Duodenal mucosa (tissue), 2 donors: ENCODE data around the gene MEX3A.

Source experiments
- H3K27ac ChIP-seq: one replicate; pipeline ENCODE4 v1.7.0; 2013; ENCODE audit warnings: low read depth, low read length
- H3K27me3 ChIP-seq, 2 donors: one replicate each; pipeline ENCODE4 v1.7.0; 2013; ENCODE audit warnings: low read length in 2 of 2, control low read depth in 1 of 2; ENCODE audit not compliant: insufficient read depth in 2 of 2, control insufficient read depth in 1 of 2
- H3K36me3 ChIP-seq, 2 donors: one replicate each; pipeline ENCODE4 v1.7.0; 2013; ENCODE audit warnings: low read length in 2 of 2, control low read depth in 1 of 2; ENCODE audit not compliant: insufficient read depth in 2 of 2, control insufficient read depth in 1 of 2
- H3K4me1 ChIP-seq, 2 donors: one replicate each; pipeline ENCODE4 v1.7.0; 2013; ENCODE audit warnings: low read length in 2 of 2, control low read depth in 1 of 2; ENCODE audit not compliant: insufficient read depth in 2 of 2, control insufficient read depth in 1 of 2
- H3K4me3 ChIP-seq, 2 donors: one replicate each; pipeline ENCODE4 v1.7.0; 2013; ENCODE audit warnings: low read length in 2 of 2, low read depth in 1 of 2
- H3K9ac ChIP-seq, 2 donors: one replicate each; pipeline ENCODE4 v1.7.0; 2013; ENCODE audit warnings: low read length in 2 of 2, low read depth in 1 of 2
- H3K9me3 ChIP-seq, 2 donors: one replicate each; pipeline ENCODE4 v1.7.0; 2013; ENCODE audit warnings: low read length in 2 of 2, control low read depth in 1 of 2; ENCODE audit not compliant: control insufficient read depth in 1 of 2

MEX3A gene

GRCh38 chr1:156079762-156080161 lies 2.5 kb downstream of the MEX3A start:
- peaks cover 0 to 4% of the 10 kb centered on the region in 2 donors for H3K27me3 ChIP-seq
- no peak overlapping the region for H3K4me3 ChIP-seq
- H3K27ac ChIP-seq = no peak overlapping the region
- H3K9me3 ChIP-seq = no peaks in the 10 kb centered on the region
- no peaks in the 10 kb centered on the region for H3K36me3 ChIP-seq
- H3K4me1 ChIP-seq = peaks cover 5 to 8% of the 10 kb centered on the region in 2 donors
- H3K9ac ChIP-seq = no peak overlapping the region

GRCh38 chr1:156078728-156079127 lies 3.5 kb downstream of the MEX3A start:
- H3K4me1 ChIP-seq = peaks cover 5 to 8% of the 10 kb centered on the region in 2 donors
- no peak overlapping the region for H3K27ac ChIP-seq
- no peaks in the 10 kb centered on the region for H3K9me3 ChIP-seq
- H3K27me3 ChIP-seq = peaks cover 0 to 4% of the 10 kb centered on the region in 2 donors
- no peaks in the 10 kb centered on the region for H3K36me3 ChIP-seq
- no peak overlapping the region for H3K4me3 ChIP-seq
- no peak overlapping the region for H3K9ac ChIP-seq

GRCh38 chr1:156077430-156077760 lies 4.9 kb downstream of the MEX3A start:
- Histone ChIP-seq H3K27me3 (peaks cover 0 to 4% of the 10 kb centered on the region in 2 donors), H3K36me3 (peaks cover 7% of the 10 kb centered on the region in 2 donors), H3K27ac (no peak overlapping the region), H3K9ac (no peak overlapping the region), H3K4me3 (no peak overlapping the region), H3K9me3 (no peaks in the 10 kb centered on the region), H3K4me1 (peaks cover 5% of the 10 kb centered on the region in 2 donors)

- Histone ChIP-seq H3K9me3 (no peaks in the 10 kb centered on the region), H3K9ac (peak overlapping the region; percentile 32 to 39), H3K4me3 (peak overlapping the region; percentile 43 to 67), H3K36me3 (peaks cover 7 to 8% of the 10 kb centered on the region in 2 donors), H3K4me1 (peaks cover 5% of the 10 kb centered on the region in 2 donors), H3K27me3 (peaks cover 0 to 4% of the 10 kb centered on the region in 2 donors), H3K27ac (no peak overlapping the region)
Measured at GRCh38 chr1:156076609-156077429, 5.4 kb downstream of the MEX3A start.

GRCh38 chr1:156075775-156076204 lies 6.5 kb downstream of the MEX3A start:
- Histone ChIP-seq H3K9ac (peak overlapping the region in 1 of 2 donors; percentile 39), H3K36me3 (peaks cover 7 to 12% of the 10 kb centered on the region in 2 donors), H3K9me3 (no peaks in the 10 kb centered on the region), H3K4me3 (peak overlapping the region; percentile 43 to 67), H3K4me1 (peaks cover 5% of the 10 kb centered on the region in 2 donors), H3K27ac (no peak overlapping the region), H3K27me3 (no peaks in the 10 kb centered on the region)

GRCh38 chr1:156075162-156075561 lies 7.1 kb downstream of the MEX3A start:
- peaks cover 11 to 19% of the 10 kb centered on the region in 2 donors for H3K36me3 ChIP-seq
- H3K4me1 ChIP-seq = peaks cover 5% of the 10 kb centered on the region in 2 donors
- H3K4me3 ChIP-seq = no peak overlapping the region
- H3K27me3 ChIP-seq = no peaks in the 10 kb centered on the region
- H3K9ac ChIP-seq = no peak overlapping the region
- H3K9me3 ChIP-seq = no peaks in the 10 kb centered on the region
- H3K27ac ChIP-seq = no peak overlapping the region

- Histone ChIP-seq H3K36me3 (peaks cover 16 to 24% of the 10 kb centered on the region in 2 donors), H3K27me3 (no peaks in the 10 kb centered on the region), H3K9me3 (no peaks in the 10 kb centered on the region), H3K27ac (no peak overlapping the region), H3K4me3 (no peak overlapping the region), H3K4me1 (peaks cover 5% of the 10 kb centered on the region in 2 donors), H3K9ac (no peak overlapping the region)
Measured at GRCh38 chr1:156074661-156075060, 7.6 kb downstream of the MEX3A start.

GRCh38 chr1:156073740-156074139 lies 8.5 kb downstream of the MEX3A start:
- Histone ChIP-seq H3K27me3 (no peaks in the 10 kb centered on the region), H3K27ac (no peak overlapping the region), H3K4me1 (peaks cover 5% of the 10 kb centered on the region in 2 donors), H3K36me3 (peaks cover 18 to 26% of the 10 kb centered on the region in 2 donors), H3K9me3 (no peaks in the 10 kb centered on the region), H3K4me3 (no peak overlapping the region), H3K9ac (no peak overlapping the region)

GRCh38 chr1:156073110-156073687 lies 9.1 kb downstream of the MEX3A start:
- H3K27me3 ChIP-seq = no peaks in the 10 kb centered on the region
- H3K36me3 ChIP-seq = peaks cover 18 to 30% of the 10 kb centered on the region in 2 donors
- H3K9me3 ChIP-seq = no peaks in the 10 kb centered on the region
- no peak overlapping the region for H3K27ac ChIP-seq
- no peak overlapping the region for H3K4me3 ChIP-seq
- no peak overlapping the region for H3K9ac ChIP-seq
- H3K4me1 ChIP-seq = peaks cover 5% of the 10 kb centered on the region in 2 donors

GRCh38 chr1:156072251-156072650 lies 10.0 kb downstream of the MEX3A start:
- Histone ChIP-seq H3K27me3 (no peaks in the 10 kb centered on the region), H3K27ac (no peak overlapping the region), H3K9me3 (no peaks in the 10 kb centered on the region), H3K9ac (no peak overlapping the region), H3K4me1 (peaks cover 5% of the 10 kb centered on the region in 2 donors), H3K4me3 (no peak overlapping the region), H3K36me3 (peaks cover 18 to 34% of the 10 kb centered on the region in 2 donors)
